HUES6 (cell line): ENCODE data around the gene ZNF775.

Experiments
- H3K27ac ChIP-seq: 2 replicates; pipeline ENCODE4 v1.7.0; 2013; ENCODE audit warnings: low read depth, mild to moderate bottlenecking, low read length, inconsistent platforms
- H3K27me3 ChIP-seq: 2 replicates; pipeline ENCODE4 v1.6.1; 2013; ENCODE audit warnings: low read length; ENCODE audit not compliant: control insufficient read depth, insufficient read depth
- H3K36me3 ChIP-seq: 2 replicates; pipeline ENCODE4 v1.6.1; 2013; ENCODE audit warnings: low read length; ENCODE audit not compliant: control insufficient read depth, insufficient read depth
- H3K4me1 ChIP-seq: 2 replicates; pipeline ENCODE4 v1.6.1; 2013; ENCODE audit warnings: low read length; ENCODE audit not compliant: control insufficient read depth, insufficient read depth
- H3K4me3 ChIP-seq: 2 replicates; pipeline ENCODE4 v1.5.1; 2013; ENCODE audit warnings: low read depth, low read length
- H3K9ac ChIP-seq: one replicate; pipeline ENCODE4 v1.6.1; 2013; ENCODE audit warnings: mild to moderate bottlenecking, low read length
- H3K9me3 ChIP-seq: 2 replicates; pipeline ENCODE4 v1.6.1; 2013; ENCODE audit warnings: low read depth, low read length; ENCODE audit not compliant: control insufficient read depth, insufficient read depth

ZNF775 gene

GRCh38 chr7:150346922-150347321 lies 32.2 kb upstream of the ZNF775 start:
- H3K27ac ChIP-seq: no peak overlapping the region
- peaks cover 21% of the 10 kb centered on the region for H3K27me3 ChIP-seq
- H3K4me1 ChIP-seq: peaks cover 4% of the 10 kb centered on the region
- no peak overlapping the region for H3K4me3 ChIP-seq
- H3K9ac ChIP-seq: no peak overlapping the region
- H3K36me3 ChIP-seq: no peaks in the 10 kb centered on the region
- peaks cover 15% of the 10 kb centered on the region for H3K9me3 ChIP-seq

DNA sequence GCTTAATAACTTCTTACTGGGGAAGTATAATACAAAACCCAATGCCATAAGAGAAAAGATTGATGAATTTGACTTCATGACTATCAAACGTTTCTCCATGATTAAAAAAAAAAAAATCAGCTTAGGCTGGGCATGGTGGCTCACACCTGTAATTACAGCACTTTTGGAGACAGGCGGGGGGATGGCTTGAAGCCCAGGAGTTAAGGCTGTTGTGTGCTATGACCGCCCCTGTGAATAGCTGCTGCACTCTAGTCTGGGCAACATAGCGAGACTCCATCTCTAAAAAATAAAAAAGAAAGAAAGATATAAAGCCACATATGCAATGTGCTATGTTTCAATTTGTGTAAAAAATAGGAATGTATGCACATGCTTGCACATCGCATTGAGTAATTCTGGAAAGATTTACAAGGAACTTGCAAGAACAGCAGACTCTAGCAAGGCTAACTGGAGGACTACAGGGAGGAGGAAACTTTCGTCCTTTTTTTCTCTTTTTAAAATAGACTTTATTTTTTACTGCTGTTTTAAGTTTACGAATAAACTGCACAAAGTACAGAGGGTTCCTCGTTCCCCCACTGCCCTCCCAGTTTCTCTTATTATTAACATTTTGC lies 27.4 kb upstream of the ZNF775 start:
- Histone ChIP-seq H3K9ac (no peak overlapping the region), H3K4me1 (no peaks in the 10 kb centered on the region), H3K27me3 (no peaks in the 10 kb centered on the region), H3K36me3 (no peaks in the 10 kb centered on the region), H3K4me3 (no peak overlapping the region), H3K27ac (no peak overlapping the region), H3K9me3 (peaks cover 6% of the 10 kb centered on the region)

- Histone ChIP-seq H3K9ac (no peak overlapping the region), H3K36me3 (no peaks in the 10 kb centered on the region), H3K27me3 (no peaks in the 10 kb centered on the region), H3K4me1 (peaks cover 5% of the 10 kb centered on the region), H3K4me3 (no peak overlapping the region), H3K27ac (no peak overlapping the region), H3K9me3 (no peaks in the 10 kb centered on the region)
Measured at GRCh38 chr7:150355666-150356059, 23.5 kb upstream of the ZNF775 start.

- H3K9me3 ChIP-seq: no peaks in the 10 kb centered on the region
- no peak overlapping the region for H3K27ac ChIP-seq
- no peaks in the 10 kb centered on the region for H3K36me3 ChIP-seq
- peaks cover 8% of the 10 kb centered on the region for H3K4me1 ChIP-seq
- H3K27me3 ChIP-seq: no peaks in the 10 kb centered on the region
- H3K9ac ChIP-seq: no peak overlapping the region
- no peak overlapping the region for H3K4me3 ChIP-seq
Measured at GRCh38 chr7:150356265-150356897, 22.7 kb upstream of the ZNF775 start.

- H3K36me3 ChIP-seq: no peaks in the 10 kb centered on the region
- H3K27ac ChIP-seq: no peak overlapping the region
- no peaks in the 10 kb centered on the region for H3K9me3 ChIP-seq
- no peak overlapping the region for H3K9ac ChIP-seq
- no peak overlapping the region for H3K4me3 ChIP-seq
- H3K27me3 ChIP-seq: no peaks in the 10 kb centered on the region
- peaks cover 17% of the 10 kb centered on the region for H3K4me1 ChIP-seq
Measured at GRCh38 chr7:150357270-150357669, 21.9 kb upstream of the ZNF775 start.

- no peak overlapping the region for H3K27ac ChIP-seq
- H3K9me3 ChIP-seq: no peaks in the 10 kb centered on the region
- H3K4me3 ChIP-seq: no peak overlapping the region
- H3K36me3 ChIP-seq: no peaks in the 10 kb centered on the region
- H3K4me1 ChIP-seq: peaks cover 23% of the 10 kb centered on the region
- H3K9ac ChIP-seq: no peak overlapping the region
- no peaks in the 10 kb centered on the region for H3K27me3 ChIP-seq
Measured at GRCh38 chr7:150357771-150358427, 21.2 kb upstream of the ZNF775 start.

DNA sequence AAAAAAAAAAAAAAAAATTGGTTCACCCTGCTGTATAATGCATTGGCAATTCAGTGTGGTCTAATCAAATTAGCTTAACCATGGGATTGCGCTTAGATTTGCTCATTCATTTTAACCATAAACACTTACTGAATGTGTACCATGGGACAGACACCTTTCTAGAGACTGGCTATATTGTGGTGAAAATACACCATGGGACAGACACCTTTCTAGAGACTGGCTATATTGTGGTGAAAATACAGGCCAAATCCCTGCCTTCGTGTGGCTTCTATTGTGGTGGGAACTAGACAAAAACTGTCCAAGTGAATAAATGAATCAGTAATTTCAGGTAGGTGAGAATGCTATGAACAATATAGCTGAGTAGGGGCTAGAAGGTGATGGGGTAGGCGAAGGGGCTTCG lies 20.7 kb upstream of the ZNF775 start:
- Histone ChIP-seq H3K36me3 (no peaks in the 10 kb centered on the region), H3K27me3 (no peaks in the 10 kb centered on the region), H3K9ac (no peak overlapping the region), H3K27ac (no peak overlapping the region), H3K9me3 (no peaks in the 10 kb centered on the region), H3K4me3 (no peak overlapping the region), H3K4me1 (peaks cover 24% of the 10 kb centered on the region)

DNA sequence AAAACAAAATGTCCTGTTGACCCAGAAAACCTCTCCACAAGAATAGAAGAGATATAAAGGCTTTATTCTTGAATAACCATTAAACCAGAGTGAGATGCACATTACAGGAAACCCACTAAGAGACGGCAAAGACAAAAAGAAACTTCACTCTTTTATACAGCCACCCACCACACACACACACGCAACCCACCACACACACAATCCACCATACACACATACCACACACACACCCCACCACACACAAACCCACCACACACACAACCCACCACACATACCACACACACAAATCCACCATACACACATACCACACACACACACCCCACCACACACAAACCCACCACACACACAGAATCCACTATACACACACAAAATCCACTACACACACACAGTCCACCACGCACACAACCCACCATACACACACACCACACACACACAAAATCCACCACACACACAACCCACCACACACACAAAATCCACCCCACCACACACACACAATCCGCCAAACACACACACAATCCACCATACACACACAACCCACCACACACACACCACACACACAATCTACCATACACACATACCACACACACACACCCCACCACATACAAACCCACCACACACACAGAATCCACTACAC lies 20.0 kb upstream of the ZNF775 start:
- no peak overlapping the region for H3K4me3 ChIP-seq
- H3K9me3 ChIP-seq: no peaks in the 10 kb centered on the region
- H3K36me3 ChIP-seq: no peaks in the 10 kb centered on the region
- no peaks in the 10 kb centered on the region for H3K27me3 ChIP-seq
- H3K27ac ChIP-seq: no peak overlapping the region
- no peak overlapping the region for H3K9ac ChIP-seq
- peaks cover 28% of the 10 kb centered on the region for H3K4me1 ChIP-seq

DNA sequence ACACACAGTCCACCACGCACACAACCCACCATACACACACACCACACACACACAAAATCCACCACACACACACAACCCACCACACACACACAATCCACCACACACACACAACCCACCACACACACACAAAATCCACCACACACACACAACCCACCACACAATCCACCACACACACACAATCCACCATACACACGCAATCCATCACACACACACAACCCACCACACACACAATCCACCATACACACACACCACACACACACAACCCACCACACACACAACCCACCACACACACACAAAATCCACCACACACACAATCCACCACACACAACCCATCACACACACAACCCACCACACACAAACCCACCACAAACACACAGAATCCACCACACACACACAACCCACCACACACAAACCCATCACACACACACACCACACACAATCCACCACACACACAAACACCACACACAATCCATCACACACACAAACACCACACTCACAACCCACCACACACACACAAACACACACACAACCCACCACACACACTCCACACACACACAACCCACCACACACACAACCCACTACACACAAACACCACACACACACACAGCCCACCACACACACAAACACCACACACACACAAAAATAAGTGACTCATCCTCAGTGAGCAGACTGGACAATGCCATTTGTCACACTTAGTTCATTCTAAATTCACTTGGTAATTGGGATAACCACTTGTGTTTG lies 19.3 kb upstream of the ZNF775 start:
- Histone ChIP-seq H3K36me3 (no peaks in the 10 kb centered on the region), H3K9ac (no peak overlapping the region), H3K4me3 (no peak overlapping the region), H3K4me1 (peaks cover 30% of the 10 kb centered on the region), H3K27me3 (no peaks in the 10 kb centered on the region), H3K27ac (no peak overlapping the region), H3K9me3 (no peaks in the 10 kb centered on the region)

GRCh38 chr7:150360363-150361058 lies 18.6 kb upstream of the ZNF775 start:
- H3K4me3 ChIP-seq: no peak overlapping the region
- H3K36me3 ChIP-seq: no peaks in the 10 kb centered on the region
- H3K27me3 ChIP-seq: no peaks in the 10 kb centered on the region
- no peaks in the 10 kb centered on the region for H3K9me3 ChIP-seq
- H3K27ac ChIP-seq: no peak overlapping the region
- peaks cover 30% of the 10 kb centered on the region for H3K4me1 ChIP-seq
- no peak overlapping the region for H3K9ac ChIP-seq
